ENCODE measurements around the gene ZSWIM1. TPM values are rescaled to one million over a fixed set of nuclear protein-coding genes. Genes with fewer than 3 reads are reported as not detected.

Gene ZSWIM1
- total and polyA plus RNA-seq, 2 of the 4 experiments (the other 2 are of a cell fraction) = 4.2 to 10.0 TPM

DNA sequence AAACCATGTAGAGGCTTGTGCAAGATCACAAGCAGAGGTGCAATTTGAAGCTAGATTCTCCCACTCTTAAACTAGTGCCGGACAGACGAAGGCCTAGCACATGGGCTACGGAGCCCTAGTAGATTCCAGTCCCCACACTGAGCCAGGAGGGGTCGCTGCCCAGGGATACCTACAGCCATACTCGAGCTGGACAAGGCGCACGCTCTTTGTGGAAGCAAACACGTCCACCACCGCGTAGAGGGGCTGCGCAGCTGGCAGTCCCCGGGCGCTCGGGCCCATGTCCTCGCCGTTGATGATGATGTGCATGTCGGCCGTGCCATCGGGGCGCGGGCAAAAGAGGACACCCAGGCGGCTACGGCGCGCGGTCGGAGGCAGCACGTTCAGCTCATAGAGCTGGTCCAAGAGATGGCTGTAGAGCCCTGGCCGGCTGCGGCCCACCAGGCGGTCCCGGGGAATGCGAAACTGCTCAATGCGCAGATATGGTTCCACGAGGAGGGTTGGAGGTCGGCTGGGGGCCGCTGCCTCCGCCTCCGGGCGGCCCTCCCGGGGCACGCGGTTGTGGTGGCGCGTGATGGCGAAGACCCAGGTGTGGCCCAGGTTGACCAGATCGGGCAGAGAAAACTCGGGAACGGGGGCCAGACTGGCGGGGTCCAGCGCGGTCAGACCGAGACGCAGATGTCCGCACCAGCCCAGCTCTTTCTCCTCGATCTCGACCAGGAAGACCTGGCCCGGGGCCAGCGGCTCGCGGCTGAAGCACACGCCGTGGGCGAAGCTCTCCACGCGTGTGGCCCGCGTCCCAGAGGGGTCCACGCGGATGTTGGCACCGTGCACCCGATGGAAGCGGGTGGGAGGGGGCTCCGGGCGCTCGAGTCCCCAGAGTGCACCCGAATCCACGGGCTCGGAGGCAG, 9.3 kb downstream of the ZSWIM1 start:
- Histone ChIP-seq H3K27ac (ENCODE audit: insufficient read depth, low read length) (peak overlapping the region; percentile 61), H3K36me3 (ENCODE audit: control insufficient read depth, insufficient read depth, low read length) (peaks cover 29% of the 10 kb centered on the region), H4K20me1 (ENCODE audit: insufficient read depth, low read length) (0 out of 2 replicates have a peak, but pooled peaks cover 8% of the 10 kb centered on the region), H2BK15ac (ENCODE audit: low read depth, low read length) (no peak overlapping the region; the same call in 2 of the 3 replicates), H2BK20ac (ENCODE audit: low read depth, low read length) (no peak overlapping the region), H3K9me1 (ENCODE audit: insufficient read depth, low read length) (0 out of 2 replicates have a peak, but pooled peaks cover 2% of the 10 kb centered on the region), H3K56ac (ENCODE audit: extremely low read depth, insufficient read depth, low read length) (peak overlapping the region; percentile 42; the same call in 1 of the 2 replicates), H4K8ac (ENCODE audit: low read depth in 2 of 2, low read length in 2 of 2) (peak overlapping the region; percentile 61 to 90), H2AFZ (replicated peaks; ENCODE audit: low read length, poor library complexity) (peak overlapping the region; percentile 99), H3K18ac (ENCODE audit: low read depth, low read length) (peak overlapping the region; percentile 42), H3K9me3 (ENCODE audit: control insufficient read depth, insufficient read depth, low read length) (no peaks in the 10 kb centered on the region), H3K4me2 (ENCODE audit: low read depth, low read length) (peak overlapping the region; percentile 71), H2BK5ac (ENCODE audit: low read depth, low read length, poor library complexity, severe bottlenecking) (peak overlapping the region; percentile 40), H3K9ac (ENCODE audit: low read depth, low read length) (peak overlapping the region; percentile 65), H2AK9ac (replicated peaks; ENCODE audit: low read depth, low read length, poor library complexity) (peak overlapping the region; percentile 88), H3K79me1 (ENCODE audit: low read depth in 1 of 2, low read length in 2 of 2) (peaks cover 14 to 64% of the 10 kb centered on the region in 2 experiments), H2AK5ac (ENCODE audit: low read depth, low read length) (peak overlapping the region; percentile 51; the same call in 1 of the 2 replicates), H2BK120ac (ENCODE audit: low read depth, low read length) (peak overlapping the region; percentile 43; the same call in 1 of the 2 replicates), H3K14ac (replicated peaks; ENCODE audit: low read depth, low read length) (peak overlapping the region; percentile 75), H3K23ac (ENCODE audit: low read depth, low read length) (peak overlapping the region; percentile 45; the same call in 1 of the 2 replicates), H4K5ac (ENCODE audit: low read depth, low read length) (peak overlapping the region; percentile 29), H3K4me3 (ENCODE audit: insufficient read depth, low read depth, low read length) (peak overlapping the region; percentile 74), H3K27me3 (ENCODE audit: control insufficient read depth, insufficient read depth, low read length) (no peaks in the 10 kb centered on the region), H3K4me1 (ENCODE audit: control insufficient read depth, insufficient read depth, low read length) (peaks cover 3% of the 10 kb centered on the region; the same call in 1 of the 2 replicates), H3K4ac (ENCODE audit: low read depth, low read length) (peak overlapping the region; percentile 92), H4K91ac (ENCODE audit: insufficient read depth, low read depth, low read length) (peak overlapping the region; percentile 70)
- ATAC-seq (ENCODE audit: low read depth) (peak; percentile 66), DNase-seq (peak; percentile 78)
- CTCF ChIA-PET = interaction anchor here (0.6 to 1.7 kb wide), 6 partner anchors 9 to 913 kb away, joined by 3 to 8 read pairs (median 3); partner anchors contain the start of gene ZSWIM1
- dilution Hi-C loops (cut with HindIII; ENCODE audit: low sequenced_read_pairs, unreplicated experiment) = no loop called here
- POLR2A ChIA-PET (ENCODE audit: unreplicated experiment) = interaction anchor here (0.6 to 1.2 kb wide), 4 partner anchors 9 to 34 kb away, joined by 4 to 10 read pairs (median 6); partner anchors contain the start of gene ZSWIM1
- in situ Hi-C loops (cut with MboI; ENCODE audit: low sequenced_read_pairs) = no loop called here
- WGBS, 2 experiments (ENCODE audit: extremely low coverage in 2 of 2, insufficient read length in 1 of 2) = 1% methylated on average over 28 of the region's 79 CpGs; no CpG with 5 or more reads in 1 of the 2 experiments
- no TSS peak for BruUV-seq (replicated peaks)
- intact Hi-C loops (cut with micrococcal nuclease) = loop anchor here (2.0 to 5.0 kb wide), 3 partner anchors 44 to 82 kb away; partner anchors contain the start of genes PCIF1 and ZNF335
- peak; percentile 53 for TF ChIP-seq RAD21 (IDR thresholded peaks at IDR 0.05; ENCODE audit: low read length)
- no peak for TF ChIP-seq FOS (IDR thresholded peaks at IDR 0.05; ENCODE audit: low read depth, low read length)
- peak; percentile 78 for TF ChIP-seq MXI1 (IDR thresholded peaks at IDR 0.05; ENCODE audit: borderline replicate concordance, low read depth, low read length)
- no peak for TF ChIP-seq MAFK (IDR thresholded peaks at IDR 0.05; ENCODE audit: low read depth, low read length)
- TF ChIP-seq, protein P1, sequence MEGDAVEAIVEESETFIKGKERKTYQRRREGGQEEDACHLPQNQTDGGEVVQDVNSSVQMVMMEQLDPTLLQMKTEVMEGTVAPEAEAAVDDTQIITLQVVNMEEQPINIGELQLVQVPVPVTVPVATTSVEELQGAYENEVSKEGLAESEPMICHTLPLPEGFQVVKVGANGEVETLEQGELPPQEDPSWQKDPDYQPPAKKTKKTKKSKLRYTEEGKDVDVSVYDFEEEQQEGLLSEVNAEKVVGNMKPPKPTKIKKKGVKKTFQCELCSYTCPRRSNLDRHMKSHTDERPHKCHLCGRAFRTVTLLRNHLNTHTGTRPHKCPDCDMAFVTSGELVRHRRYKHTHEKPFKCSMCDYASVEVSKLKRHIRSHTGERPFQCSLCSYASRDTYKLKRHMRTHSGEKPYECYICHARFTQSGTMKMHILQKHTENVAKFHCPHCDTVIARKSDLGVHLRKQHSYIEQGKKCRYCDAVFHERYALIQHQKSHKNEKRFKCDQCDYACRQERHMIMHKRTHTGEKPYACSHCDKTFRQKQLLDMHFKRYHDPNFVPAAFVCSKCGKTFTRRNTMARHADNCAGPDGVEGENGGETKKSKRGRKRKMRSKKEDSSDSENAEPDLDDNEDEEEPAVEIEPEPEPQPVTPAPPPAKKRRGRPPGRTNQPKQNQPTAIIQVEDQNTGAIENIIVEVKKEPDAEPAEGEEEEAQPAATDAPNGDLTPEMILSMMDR (conservative IDR thresholded peaks at IDR 0.05; ENCODE audit: low read depth, low read length) = peak; percentile 64
- TF ChIP-seq CHD1 (IDR thresholded peaks at IDR 0.05; ENCODE audit: low read depth, low read length) = no peak
- TF ChIP-seq, protein P2, sequence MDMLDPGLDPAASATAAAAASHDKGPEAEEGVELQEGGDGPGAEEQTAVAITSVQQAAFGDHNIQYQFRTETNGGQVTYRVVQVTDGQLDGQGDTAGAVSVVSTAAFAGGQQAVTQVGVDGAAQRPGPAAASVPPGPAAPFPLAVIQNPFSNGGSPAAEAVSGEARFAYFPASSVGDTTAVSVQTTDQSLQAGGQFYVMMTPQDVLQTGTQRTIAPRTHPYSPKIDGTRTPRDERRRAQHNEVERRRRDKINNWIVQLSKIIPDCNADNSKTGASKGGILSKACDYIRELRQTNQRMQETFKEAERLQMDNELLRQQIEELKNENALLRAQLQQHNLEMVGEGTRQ (IDR thresholded peaks at IDR 0.05; ENCODE audit: low read depth, low read length) = peak; percentile 6; the same call in 1 of the 2 replicates
- TF ChIP-seq RCOR1 (IDR thresholded peaks at IDR 0.05; ENCODE audit: insufficient replicate concordance, low read length) = no peak
- no peak for TF ChIP-seq RFX5 (IDR thresholded peaks at IDR 0.05; ENCODE audit: low read depth, low read length)
- TF ChIP-seq CEBPB (IDR thresholded peaks at IDR 0.05; ENCODE audit: low read depth, low read length) = no peak
- TF ChIP-seq, protein P3, sequence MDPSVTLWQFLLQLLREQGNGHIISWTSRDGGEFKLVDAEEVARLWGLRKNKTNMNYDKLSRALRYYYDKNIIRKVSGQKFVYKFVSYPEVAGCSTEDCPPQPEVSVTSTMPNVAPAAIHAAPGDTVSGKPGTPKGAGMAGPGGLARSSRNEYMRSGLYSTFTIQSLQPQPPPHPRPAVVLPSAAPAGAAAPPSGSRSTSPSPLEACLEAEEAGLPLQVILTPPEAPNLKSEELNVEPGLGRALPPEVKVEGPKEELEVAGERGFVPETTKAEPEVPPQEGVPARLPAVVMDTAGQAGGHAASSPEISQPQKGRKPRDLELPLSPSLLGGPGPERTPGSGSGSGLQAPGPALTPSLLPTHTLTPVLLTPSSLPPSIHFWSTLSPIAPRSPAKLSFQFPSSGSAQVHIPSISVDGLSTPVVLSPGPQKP (IDR thresholded peaks at IDR 0.05; ENCODE audit: borderline replicate concordance, low read depth, low read length) = no peak
- TF ChIP-seq POLR2A (IDR thresholded peaks at IDR 0.05; ENCODE audit: low read depth, low read length) = no peak; the same call in 1 of the 2 replicates
